HG03045 (cell line): Measurements from ENCODE around the gene ADAMTS9.

Experiments used
- ATAC-seq: cut with Tn5 transposase; IDR thresholded peaks from one replicate; pipeline ENCODE4 v1.9.1; 2021; ENCODE audit warnings: mild to moderate bottlenecking, moderate library complexity; ENCODE audit not compliant: unreplicated experiment

Gene ADAMTS9

GRCh38 chr3:64658001-64658400 lies 29.8 kb downstream of the ADAMTS9 start:
- no peak for ATAC-seq

- no peak for ATAC-seq
These were observed 31.3 kb downstream of the ADAMTS9 start for GRCh38 chr3:64656544-64656943.

DNA sequence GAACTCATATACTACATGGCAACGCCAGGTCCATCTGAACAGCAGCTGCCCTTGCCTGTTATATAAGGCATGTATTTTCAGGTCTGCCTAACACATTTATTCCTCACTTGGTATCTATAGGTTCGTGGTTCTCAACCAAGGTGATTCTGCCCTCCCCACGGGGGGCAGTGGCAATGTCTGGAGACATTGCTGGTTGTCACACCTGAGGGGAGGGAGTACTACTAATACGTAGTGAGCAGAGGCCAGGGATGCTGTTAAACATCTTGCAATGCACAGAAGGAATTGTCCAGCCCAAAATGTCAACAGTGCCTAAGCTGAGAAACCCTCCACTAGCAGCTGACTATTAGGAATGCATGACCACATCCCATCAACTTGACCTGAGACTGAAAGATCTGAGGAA lies 32.6 kb downstream of the ADAMTS9 start:
- ATAC-seq = no peak

- ATAC-seq = no peak
These were observed 33.8 kb downstream of the ADAMTS9 start for GRCh38 chr3:64654013-64654412.

GRCh38 chr3:64653101-64653500 lies 34.7 kb downstream of the ADAMTS9 start:
- no peak for ATAC-seq

- ATAC-seq = no peak
These were observed 36.0 kb downstream of the ADAMTS9 start for GRCh38 chr3:64651741-64652241.

- no peak for ATAC-seq
These were observed 36.5 kb downstream of the ADAMTS9 start for GRCh38 chr3:64651303-64651702.

GRCh38 chr3:64650715-64651114 lies 37.1 kb downstream of the ADAMTS9 start:
- ATAC-seq = no peak

- ATAC-seq = no peak
These were observed 37.6 kb downstream of the ADAMTS9 start for GRCh38 chr3:64650096-64650622.

- no peak for ATAC-seq
These were observed 38.6 kb downstream of the ADAMTS9 start for GRCh38 chr3:64648927-64649906.

GRCh38 chr3:64647825-64648224 lies 40.0 kb downstream of the ADAMTS9 start:
- ATAC-seq = no peak

- no peak for ATAC-seq
These were observed 42.6 kb downstream of the ADAMTS9 start for GRCh38 chr3:64645243-64645642.

DNA sequence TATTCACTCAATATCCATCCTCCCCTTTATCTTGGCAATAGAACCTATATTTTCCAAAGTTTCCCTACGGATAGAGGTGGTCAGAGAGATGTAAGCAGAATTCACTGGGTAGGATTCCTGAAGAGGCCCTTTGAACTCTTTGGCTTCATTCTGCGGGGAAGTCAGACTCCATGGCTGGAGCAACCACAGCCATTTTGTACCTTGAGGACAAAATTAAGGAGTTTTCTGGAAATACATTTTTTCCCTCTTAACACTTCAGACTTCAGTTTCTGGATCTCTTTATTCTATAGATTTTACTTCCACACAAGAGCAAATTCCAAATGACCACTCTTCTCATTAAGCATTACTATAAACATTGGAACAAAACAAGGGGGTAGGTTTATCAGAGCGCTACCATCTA lies 43.3 kb downstream of the ADAMTS9 start:
- no peak for ATAC-seq

DNA sequence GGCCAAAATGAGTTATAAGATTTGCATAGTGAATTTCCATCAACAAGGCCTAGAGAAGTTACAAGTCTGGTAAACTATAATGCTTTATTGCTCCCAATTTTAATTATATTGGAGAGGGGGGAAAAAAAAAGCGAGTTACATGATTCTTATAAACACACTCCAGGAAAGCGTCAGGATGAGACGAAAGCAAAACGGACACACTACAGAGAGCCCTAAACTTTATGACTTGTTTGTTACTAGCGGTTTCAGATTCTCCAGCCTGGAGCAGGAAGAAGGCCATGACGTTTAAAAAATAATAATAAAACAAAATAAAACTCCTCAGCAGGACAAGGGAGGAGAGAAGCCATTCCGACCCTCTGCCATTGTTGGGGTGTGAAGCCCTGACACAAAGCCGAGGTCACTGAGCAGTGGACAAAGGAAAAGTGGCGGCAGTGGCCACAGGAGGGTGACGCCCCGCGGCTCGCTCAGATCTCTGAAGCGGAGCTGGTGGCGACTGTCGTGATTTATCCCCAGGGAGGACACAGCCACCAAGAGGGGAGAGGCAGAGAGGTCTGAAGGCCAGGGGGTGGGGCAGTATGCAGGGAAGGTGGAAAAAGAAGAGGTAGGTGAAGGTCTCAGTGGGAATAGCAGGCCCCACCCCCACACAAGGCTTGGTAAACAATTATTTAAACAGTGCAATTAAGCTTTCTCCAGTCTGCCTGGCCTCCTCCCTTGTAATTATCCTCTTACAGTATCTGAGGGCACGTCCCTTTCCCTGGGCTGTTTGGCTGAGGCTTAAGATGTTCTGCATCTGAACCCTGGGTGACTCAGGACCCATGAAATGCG lies 45.3 kb downstream of the ADAMTS9 start:
- no peak for ATAC-seq

- ATAC-seq = no peak
These were observed 48.8 kb downstream of the ADAMTS9 start for GRCh38 chr3:64638981-64639481.

DNA sequence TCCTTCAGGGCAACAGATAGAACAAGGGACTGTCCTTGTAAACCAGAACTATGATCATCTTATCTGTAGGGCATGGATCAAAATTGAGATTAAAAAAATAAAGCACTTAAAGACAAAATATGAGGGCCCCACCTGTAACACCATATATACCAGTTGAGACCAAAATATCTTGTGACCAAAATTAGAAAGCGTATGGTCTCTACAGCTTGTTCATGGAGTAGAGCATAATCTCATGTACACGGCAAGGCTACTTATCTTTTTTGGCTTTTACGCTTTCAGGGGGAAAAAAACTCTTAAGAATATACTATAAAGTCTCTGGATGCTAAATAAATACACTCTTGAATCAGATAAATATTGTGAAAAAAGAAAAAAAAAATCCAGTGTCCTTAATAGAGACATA lies 49.3 kb downstream of the ADAMTS9 start:
- ATAC-seq = no peak

GRCh38 chr3:64634417-64634816 lies 53.4 kb downstream of the ADAMTS9 start:
- no peak for ATAC-seq

DNA sequence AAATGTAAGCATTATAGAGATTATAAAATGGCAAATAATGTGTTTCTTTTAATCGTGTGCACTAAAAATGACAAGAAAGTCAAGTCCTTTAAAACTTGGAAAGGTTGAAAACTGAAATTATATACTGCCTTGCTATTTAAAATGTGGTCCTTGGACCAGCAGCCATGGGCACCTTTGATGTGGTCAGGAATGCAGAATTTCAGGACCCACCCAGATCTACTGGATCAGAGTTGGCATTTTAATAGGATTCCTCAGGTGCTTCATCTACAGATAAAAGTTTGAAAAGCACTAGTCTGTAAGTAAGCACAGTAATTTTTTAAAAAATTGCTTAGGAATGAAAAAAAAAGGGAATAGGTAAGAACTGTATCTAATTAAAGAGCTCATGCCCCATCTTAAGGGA lies 55.8 kb downstream of the ADAMTS9 start:
- no peak for ATAC-seq

DNA sequence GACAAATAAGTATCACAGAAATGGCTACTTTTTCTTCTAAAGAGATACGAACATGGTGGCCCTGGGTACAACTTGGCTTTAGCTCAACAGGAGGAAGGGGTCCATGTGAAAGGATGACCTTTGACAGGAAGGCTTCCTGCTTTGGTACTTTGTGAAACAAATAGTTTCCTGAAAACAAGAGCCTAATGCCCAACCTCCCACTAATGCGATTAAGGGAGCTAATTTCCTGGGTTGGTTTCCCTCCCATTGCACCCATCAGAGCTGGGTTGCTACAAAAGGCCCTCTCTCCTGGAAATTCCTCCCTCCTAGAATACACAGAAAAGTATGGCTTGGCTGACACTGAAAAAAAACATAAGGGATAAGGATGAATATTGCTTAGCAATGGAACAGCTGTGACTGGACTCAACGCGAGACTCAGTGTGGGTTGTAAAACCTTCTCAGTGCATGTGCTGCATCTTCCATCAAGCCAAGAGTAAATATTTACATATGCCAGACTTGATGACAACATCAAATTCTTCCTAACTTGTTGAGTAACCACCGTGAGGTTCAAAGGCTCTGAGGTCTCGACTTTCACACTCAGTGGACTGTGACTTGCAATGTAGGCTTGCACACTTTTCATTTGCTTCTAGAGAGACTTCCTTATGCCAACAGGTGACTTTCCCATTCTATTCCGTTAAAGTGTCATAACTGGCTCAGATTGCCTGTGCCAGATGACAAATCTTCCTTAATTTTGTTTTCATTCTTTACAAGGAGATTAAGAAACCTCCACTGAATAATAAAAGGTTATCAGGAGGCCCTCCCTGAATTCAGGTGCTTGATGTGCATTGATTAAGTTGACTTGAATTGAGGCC lies 60.1 kb downstream of the ADAMTS9 start:
- ATAC-seq = no peak

- no peak for ATAC-seq
These were observed 60.8 kb downstream of the ADAMTS9 start for GRCh38 chr3:64627042-64627441.
